Glomerular endothelial cell (primary cell): Measurements from ENCODE around the gene ADAMTS13. TPM values are rescaled to one million over a fixed set of nuclear protein-coding genes. Genes with fewer than 3 reads are reported as not detected.

Experiments used
- DNase-seq: peaks from one replicate; pipeline ENCODE4 v3.0.0-alpha.2; 2011; ENCODE audit warnings: low read depth, low spot score; ENCODE audit errors: extremely low read depth
- total RNA-seq: library from RNA; depleted of rRNA; stranded (reverse); fragments of >200 nt; gene quantifications from 2 replicates; pipeline ENCODE4 v1.2.3, GENCODE V29; 2015

ADAMTS13 gene
- total RNA-seq, 1 donor from 2014 or later: 3.3 TPM

- no peak for DNase-seq
Observed at GRCh38 chr9:133505901-133506652, 83.9 kb downstream of the ADAMTS13 start.

- DNase-seq: no peak
Observed at GRCh38 chr9:133506653-133507038, 84.5 kb downstream of the ADAMTS13 start.

GRCh38 chr9:133507246-133507965 lies 85.2 kb downstream of the ADAMTS13 start:
- DNase-seq: no peak

- DNase-seq: no peak
Observed at GRCh38 chr9:133508046-133508445, 85.9 kb downstream of the ADAMTS13 start.

Other genes with a start within 250 kb of the ADAMTS13 start
- not detected in 2 replicates for gene OBP2B, start 213.1 kb upstream of the ADAMTS13 start, total RNA-seq
- gene ABO, start 147.2 kb upstream of the ADAMTS13 start, total RNA-seq: under 0.01 and 0.05 TPM in 2 replicates
- 17.1 and 22.9 TPM in 2 replicates for gene SURF6, start 86.2 kb upstream of the ADAMTS13 start, total RNA-seq
- 21.9 and 27.5 TPM in 2 replicates for gene MED22, start 74.2 kb upstream of the ADAMTS13 start, total RNA-seq
- 1,807 and 2,930 TPM in 2 replicates for gene RPL7A, start 74.1 kb upstream of the ADAMTS13 start, total RNA-seq
- gene SURF1, start 65.9 kb upstream of the ADAMTS13 start, total RNA-seq: 16.6 and 27.0 TPM in 2 replicates
- 21.0 and 24.4 TPM in 2 replicates for gene SURF2, start 65.8 kb upstream of the ADAMTS13 start, total RNA-seq
- 238 and 281 TPM in 2 replicates for gene SURF4, start 46.3 kb upstream of the ADAMTS13 start, total RNA-seq
- 0.06 and 0.34 TPM in 2 replicates for gene STKLD1, start 46.0 kb upstream of the ADAMTS13 start, total RNA-seq
- 24.9 and 25.6 TPM in 2 replicates for gene REXO4, start 4.4 kb upstream of the ADAMTS13 start, total RNA-seq
- 8.3 and 12.3 TPM in 2 replicates for gene CACFD1, start 37.6 kb downstream of the ADAMTS13 start, total RNA-seq
- 70.5 and 73.8 TPM in 2 replicates for gene SLC2A6, start 56.7 kb downstream of the ADAMTS13 start, total RNA-seq
- gene MYMK, start 102.6 kb downstream of the ADAMTS13 start, total RNA-seq: not detected in 2 replicates
- 0.05 TPM in 1 of 2 replicates, not detected in the other for gene ADAMTSL2, start 112.3 kb downstream of the ADAMTS13 start, total RNA-seq
- not detected in 2 replicates for gene FAM163B, start 187.0 kb downstream of the ADAMTS13 start, total RNA-seq
- gene DBH, start 214.0 kb downstream of the ADAMTS13 start, total RNA-seq: not detected in 2 replicates